GM23338 (cell line): ENCODE results near the gene SPRR1B. TPM values are rescaled to one million over a fixed set of nuclear protein-coding genes. Genes with fewer than 3 reads are reported as not detected.

Experiments used
- ATAC-seq: fragments of 200-7000 bp; cut with Tn5 transposase; 3 replicates; pipeline ENCODE4 v1.9.1; 2020
- DNase-seq: peaks from one replicate; pipeline ENCODE4 v3.0.0-alpha.2; 2015; ENCODE audit warnings: low spot score
- H2AFZ ChIP-seq: fragments of 200-600 bp; sonication (generic); 2 replicates; pipeline ENCODE4 v1.8.0; 2016; ENCODE audit warnings: antibody characterized with exemption, mild to moderate bottlenecking, moderate library complexity
- H3F3A ChIP-seq: fragments of 200-600 bp; sonication (generic); replicated peaks from 2 replicates; pipeline ENCODE4 v1.8.0; 2017; ENCODE audit warnings: antibody characterized with exemption, mixed run types, low read depth
- H3K27ac ChIP-seq: fragments of 200-600 bp; sonication (generic); 2 replicates; pipeline ENCODE4 v1.6.1; 2016; ENCODE audit warnings: low read depth
- H3K27me3 ChIP-seq: fragments of 200-600 bp; sonication (generic); 2 replicates; pipeline ENCODE4 v1.8.0; 2016; ENCODE audit warnings: mild to moderate bottlenecking, mixed run types, moderate library complexity; ENCODE audit not compliant: insufficient read depth
- H3K36me3 ChIP-seq: fragments of 200-600 bp; sonication (generic); 2 replicates; pipeline ENCODE4 v1.8.0; 2016; ENCODE audit warnings: mild to moderate bottlenecking; ENCODE audit not compliant: insufficient read depth
- H3K4me1 ChIP-seq: fragments of 200-600 bp; sonication (generic); 2 replicates; pipeline ENCODE4 v1.8.0; 2016; ENCODE audit warnings: mild to moderate bottlenecking, moderate library complexity; ENCODE audit not compliant: insufficient read depth
- H3K4me2 ChIP-seq: fragments of 200-600 bp; sonication (generic); 2 replicates; pipeline ENCODE4 v1.7.1; 2017; ENCODE audit warnings: mixed run types
- H3K4me3 ChIP-seq: fragments of 200-600 bp; sonication (generic); 2 replicates; pipeline ENCODE4 v1.6.1; 2016; ENCODE audit warnings: mixed run types
- H3K79me2 ChIP-seq: fragments of 200-600 bp; sonication (generic); replicated peaks from 2 replicates; pipeline ENCODE4 v1.8.0; 2017; ENCODE audit warnings: mild to moderate bottlenecking; ENCODE audit not compliant: insufficient read depth
- H3K9me2 ChIP-seq: fragments of 200-600 bp; sonication (generic); 2 replicates; pipeline ENCODE4 v1.8.0; 2017; ENCODE audit not compliant: insufficient read depth
- H4K20me1 ChIP-seq: fragments of 200-600 bp; sonication (generic); replicated peaks from 2 replicates; pipeline ENCODE4 v1.8.0; 2017; ENCODE audit warnings: mild to moderate bottlenecking; ENCODE audit not compliant: insufficient read depth
- H3K27ac Mint-ChIP-seq: 2 replicates; pipeline ENCODE4 v1.8.0; 2020; ENCODE audit warnings: inconsistent platforms, mild to moderate bottlenecking, moderate library complexity, mixed read lengths
- H3K27me3 Mint-ChIP-seq: 3 replicates; pipeline ENCODE4 v1.8.0; 2022; ENCODE audit warnings: low read depth, mild to moderate bottlenecking, moderate library complexity, mixed read lengths, inconsistent platforms; ENCODE audit not compliant: insufficient read depth, poor library complexity
- H3K36me3 Mint-ChIP-seq: 3 replicates; pipeline ENCODE4 v1.8.0; 2021; ENCODE audit warnings: low read depth, mild to moderate bottlenecking, inconsistent platforms, moderate library complexity, mixed read lengths
- H3K4me1 Mint-ChIP-seq: 3 replicates; pipeline ENCODE4 v1.8.0; 2020; ENCODE audit warnings: mild to moderate bottlenecking, inconsistent platforms, mixed read lengths
- H3K4me3 Mint-ChIP-seq: 3 replicates; pipeline ENCODE4 v1.8.0; 2021; ENCODE audit warnings: moderate library complexity, mild to moderate bottlenecking, inconsistent platforms, mixed read lengths
- H3K9me3 Mint-ChIP-seq: 3 replicates; pipeline ENCODE4 v1.8.0; 2020; ENCODE audit warnings: moderate library complexity, mild to moderate bottlenecking, inconsistent platforms, mixed read lengths
- CREB1 ChIP-seq: fragments of 250-450 bp; sonication (Bioruptor Pico); IDR thresholded peaks from 2 replicates; pipeline ENCODE4 v1.5.0; 2020; ENCODE audit warnings: low read depth, mild to moderate bottlenecking, moderate library complexity
- EZH2 ChIP-seq: fragments of 200-600 bp; sonication (generic); IDR thresholded peaks from one replicate; pipeline ENCODE4 v1.8.0; 2017; ENCODE audit warnings: antibody characterized with exemption, mild to moderate bottlenecking, low read depth; ENCODE audit not compliant: unreplicated experiment
- JUNB ChIP-seq: IDR thresholded peaks from one replicate; pipeline ENCODE4 v1.6.1; 2016; ENCODE audit warnings: antibody characterized with exemption; ENCODE audit not compliant: unreplicated experiment
- POLR2AphosphoS5 ChIP-seq: IDR thresholded peaks from 2 replicates; pipeline ENCODE4 v1.6.1; 2016; ENCODE audit warnings: antibody characterized with exemption, low read depth
- STAT1 ChIP-seq: IDR thresholded peaks from one replicate; pipeline ENCODE4 v1.6.1; 2016; ENCODE audit warnings: antibody characterized with exemption; ENCODE audit not compliant: unreplicated experiment
- ZNF331 ChIP-seq: fragments of 250-450 bp; sonication (Bioruptor Pico); IDR thresholded peaks from 2 replicates; pipeline ENCODE4 v1.5.0; 2020; ENCODE audit warnings: low read depth, mild to moderate bottlenecking, moderate library complexity
- ZNF462 ChIP-seq: fragments of 250-450 bp; sonication (Bioruptor Pico); IDR thresholded peaks from 2 replicates; pipeline ENCODE4 v1.5.0; 2020; ENCODE audit warnings: mild to moderate bottlenecking, moderate library complexity
- polyA plus RNA-seq: library from polyadenylated mRNA; unstranded; fragments of >200 nt; fragmentation: Nextera tagmentation; extraction: Ambion mirVana; gene quantifications from 2 replicates; pipeline ENCODE4 v1.2.1, GENCODE V29; 2016
- total RNA-seq: library from RNA; depleted of rRNA; stranded (reverse); fragments of >200 nt; shearing (Covaris generic); gene quantifications from 2 replicates; pipeline ENCODE4 v1.2.3, GENCODE V29; 2014
- TF ChIP-seq, protein P1 (sequence below): IDR thresholded peaks from 2 replicates; pipeline ENCODE4 v1.6.1; 2016; ENCODE audit warnings: antibody characterized with exemption
- TF ChIP-seq, protein P2 (sequence below): IDR thresholded peaks from one replicate; pipeline ENCODE4 v1.6.1; 2018; ENCODE audit warnings: antibody characterized with exemption; ENCODE audit not compliant: unreplicated experiment
- TF ChIP-seq, protein P3 (sequence below), 2 experiments: fragments of 200-600 bp in 1 of 2; sonication (generic) in 1 of 2; conservative IDR thresholded peaks; 2 replicates each; pipeline versions ENCODE4 v1.5.1 to v1.6.1; 2016 to 2017; ENCODE audit warnings: antibody characterized with exemption in 2 of 2, low read depth in 2 of 2, mild to moderate bottlenecking in 2 of 2, moderate library complexity in 1 of 2

Gene SPRR1B
- total and polyA plus RNA-seq, 2 experiments from 2014 or later, result not detected

DNA sequence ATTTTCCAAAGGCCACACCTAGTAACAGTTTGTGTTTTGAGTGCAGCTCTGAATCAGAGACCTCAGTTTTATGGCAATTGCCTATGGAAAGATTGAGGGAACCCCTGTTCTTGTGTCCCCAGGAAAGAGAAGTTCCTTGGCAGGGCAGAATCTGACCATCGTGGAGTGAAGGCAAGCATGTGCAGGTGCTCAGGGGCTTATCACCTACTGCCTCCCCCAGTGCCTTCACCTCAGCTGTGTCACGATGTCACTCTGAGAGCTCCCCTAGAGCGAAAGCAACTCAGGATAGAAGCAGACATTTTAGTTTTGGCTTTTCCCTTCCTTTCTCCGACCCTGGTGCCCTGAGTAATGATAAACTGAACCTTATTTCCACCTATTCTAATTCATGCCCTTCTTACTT lies 48.9 kb upstream of the SPRR1B start:
- Mint-ChIP-seq H3K27me3 (peaks cover 13% of the 10 kb centered on the region), H3K36me3 (no peaks in the 10 kb centered on the region), H3K4me3 (no peak overlapping the region), H3K9me3 (no peaks in the 10 kb centered on the region; the same call in 2 of the 3 replicates), H3K27ac (no peak overlapping the region), H3K4me1 (peaks cover 4% of the 10 kb centered on the region; the same call in 2 of the 3 replicates)
- Histone ChIP-seq H3K27me3 (no peaks in the 10 kb centered on the region), H4K20me1 (no peaks in the 10 kb centered on the region), H3K79me2 (no peaks in the 10 kb centered on the region), H2AFZ (no peak overlapping the region), H3F3A (no peaks in the 10 kb centered on the region), H3K27ac (no peak overlapping the region), H3K4me1 (no peaks in the 10 kb centered on the region), H3K4me2 (no peak overlapping the region), H3K4me3 (no peak overlapping the region), H3K9me2 (peaks cover 1% of the 10 kb centered on the region; the same call in 1 of the 2 replicates), H3K36me3 (no peaks in the 10 kb centered on the region)
- no peak for ATAC-seq
- no peak for DNase-seq
- TF ChIP-seq ZNF331 (CRISPR knock-in tag) (no peak), POLR2AphosphoS5 (no peak)

DNA sequence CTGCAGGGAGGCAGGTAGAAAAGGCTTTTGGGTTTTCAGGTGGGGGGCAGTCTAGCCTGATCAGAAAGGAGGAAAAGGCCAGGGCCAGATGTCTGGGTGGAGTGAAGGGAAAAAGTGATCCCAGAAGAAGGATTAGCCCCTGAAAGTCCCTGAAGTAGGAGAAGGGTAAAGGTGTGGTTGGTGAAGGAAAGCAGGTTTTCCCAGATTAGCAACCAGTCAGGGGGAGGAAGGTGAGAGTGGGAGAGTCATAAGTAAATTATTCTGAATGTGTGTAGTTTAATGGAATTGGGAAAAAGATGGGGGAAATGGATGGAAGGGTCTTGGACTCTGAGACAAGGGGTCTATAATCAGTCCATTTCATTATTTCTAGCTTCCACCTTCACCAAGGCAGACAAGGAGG lies 47.8 kb upstream of the SPRR1B start:
- no peak overlapping the region for H3K4me3 Mint-ChIP-seq
- H3K27ac ChIP-seq, result no peak overlapping the region
- no peak for ATAC-seq
- H3K79me2 ChIP-seq, result no peaks in the 10 kb centered on the region
- no peaks in the 10 kb centered on the region for H3K9me2 ChIP-seq
- no peaks in the 10 kb centered on the region for H3K4me1 ChIP-seq
- H3K27ac Mint-ChIP-seq, result no peak overlapping the region
- peaks cover 4% of the 10 kb centered on the region; the same call in 2 of the 3 replicates for H3K4me1 Mint-ChIP-seq
- H3K27me3 ChIP-seq, result no peaks in the 10 kb centered on the region
- H4K20me1 ChIP-seq, result no peaks in the 10 kb centered on the region
- H3F3A ChIP-seq, result no peaks in the 10 kb centered on the region
- no peaks in the 10 kb centered on the region for H3K36me3 Mint-ChIP-seq
- peaks cover 13% of the 10 kb centered on the region for H3K27me3 Mint-ChIP-seq
- no peaks in the 10 kb centered on the region; the same call in 2 of the 3 replicates for H3K9me3 Mint-ChIP-seq
- H3K4me2 ChIP-seq, result no peak overlapping the region
- no peak for DNase-seq
- H3K36me3 ChIP-seq, result no peaks in the 10 kb centered on the region
- no peak overlapping the region for H3K4me3 ChIP-seq
- H2AFZ ChIP-seq, result no peak overlapping the region
- TF ChIP-seq CREB1 (CRISPR knock-in tag), result no peak
- TF ChIP-seq, protein P1, sequence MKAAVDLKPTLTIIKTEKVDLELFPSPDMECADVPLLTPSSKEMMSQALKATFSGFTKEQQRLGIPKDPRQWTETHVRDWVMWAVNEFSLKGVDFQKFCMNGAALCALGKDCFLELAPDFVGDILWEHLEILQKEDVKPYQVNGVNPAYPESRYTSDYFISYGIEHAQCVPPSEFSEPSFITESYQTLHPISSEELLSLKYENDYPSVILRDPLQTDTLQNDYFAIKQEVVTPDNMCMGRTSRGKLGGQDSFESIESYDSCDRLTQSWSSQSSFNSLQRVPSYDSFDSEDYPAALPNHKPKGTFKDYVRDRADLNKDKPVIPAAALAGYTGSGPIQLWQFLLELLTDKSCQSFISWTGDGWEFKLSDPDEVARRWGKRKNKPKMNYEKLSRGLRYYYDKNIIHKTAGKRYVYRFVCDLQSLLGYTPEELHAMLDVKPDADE, result no peak
- TF ChIP-seq JUNB, result no peak
- no peak for TF ChIP-seq ZNF462 (CRISPR knock-in tag)
- TF ChIP-seq EZH2, result no peak
- TF ChIP-seq, protein P2, sequence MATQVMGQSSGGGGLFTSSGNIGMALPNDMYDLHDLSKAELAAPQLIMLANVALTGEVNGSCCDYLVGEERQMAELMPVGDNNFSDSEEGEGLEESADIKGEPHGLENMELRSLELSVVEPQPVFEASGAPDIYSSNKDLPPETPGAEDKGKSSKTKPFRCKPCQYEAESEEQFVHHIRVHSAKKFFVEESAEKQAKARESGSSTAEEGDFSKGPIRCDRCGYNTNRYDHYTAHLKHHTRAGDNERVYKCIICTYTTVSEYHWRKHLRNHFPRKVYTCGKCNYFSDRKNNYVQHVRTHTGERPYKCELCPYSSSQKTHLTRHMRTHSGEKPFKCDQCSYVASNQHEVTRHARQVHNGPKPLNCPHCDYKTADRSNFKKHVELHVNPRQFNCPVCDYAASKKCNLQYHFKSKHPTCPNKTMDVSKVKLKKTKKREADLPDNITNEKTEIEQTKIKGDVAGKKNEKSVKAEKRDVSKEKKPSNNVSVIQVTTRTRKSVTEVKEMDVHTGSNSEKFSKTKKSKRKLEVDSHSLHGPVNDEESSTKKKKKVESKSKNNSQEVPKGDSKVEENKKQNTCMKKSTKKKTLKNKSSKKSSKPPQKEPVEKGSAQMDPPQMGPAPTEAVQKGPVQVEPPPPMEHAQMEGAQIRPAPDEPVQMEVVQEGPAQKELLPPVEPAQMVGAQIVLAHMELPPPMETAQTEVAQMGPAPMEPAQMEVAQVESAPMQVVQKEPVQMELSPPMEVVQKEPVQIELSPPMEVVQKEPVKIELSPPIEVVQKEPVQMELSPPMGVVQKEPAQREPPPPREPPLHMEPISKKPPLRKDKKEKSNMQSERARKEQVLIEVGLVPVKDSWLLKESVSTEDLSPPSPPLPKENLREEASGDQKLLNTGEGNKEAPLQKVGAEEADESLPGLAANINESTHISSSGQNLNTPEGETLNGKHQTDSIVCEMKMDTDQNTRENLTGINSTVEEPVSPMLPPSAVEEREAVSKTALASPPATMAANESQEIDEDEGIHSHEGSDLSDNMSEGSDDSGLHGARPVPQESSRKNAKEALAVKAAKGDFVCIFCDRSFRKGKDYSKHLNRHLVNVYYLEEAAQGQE, result no peak
- TF ChIP-seq STAT1, result no peak
- TF ChIP-seq, protein P3, sequence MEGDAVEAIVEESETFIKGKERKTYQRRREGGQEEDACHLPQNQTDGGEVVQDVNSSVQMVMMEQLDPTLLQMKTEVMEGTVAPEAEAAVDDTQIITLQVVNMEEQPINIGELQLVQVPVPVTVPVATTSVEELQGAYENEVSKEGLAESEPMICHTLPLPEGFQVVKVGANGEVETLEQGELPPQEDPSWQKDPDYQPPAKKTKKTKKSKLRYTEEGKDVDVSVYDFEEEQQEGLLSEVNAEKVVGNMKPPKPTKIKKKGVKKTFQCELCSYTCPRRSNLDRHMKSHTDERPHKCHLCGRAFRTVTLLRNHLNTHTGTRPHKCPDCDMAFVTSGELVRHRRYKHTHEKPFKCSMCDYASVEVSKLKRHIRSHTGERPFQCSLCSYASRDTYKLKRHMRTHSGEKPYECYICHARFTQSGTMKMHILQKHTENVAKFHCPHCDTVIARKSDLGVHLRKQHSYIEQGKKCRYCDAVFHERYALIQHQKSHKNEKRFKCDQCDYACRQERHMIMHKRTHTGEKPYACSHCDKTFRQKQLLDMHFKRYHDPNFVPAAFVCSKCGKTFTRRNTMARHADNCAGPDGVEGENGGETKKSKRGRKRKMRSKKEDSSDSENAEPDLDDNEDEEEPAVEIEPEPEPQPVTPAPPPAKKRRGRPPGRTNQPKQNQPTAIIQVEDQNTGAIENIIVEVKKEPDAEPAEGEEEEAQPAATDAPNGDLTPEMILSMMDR (conservative IDR thresholded peaks at IDR 0.05; ENCODE audit: low read depth in 2 of 2), result no peak
